DOHH2 (cell line): Measurements from ENCODE around the gene GAGE12C.
"Not testable (repeated sequence)": the region's sequence is repeated elsewhere in the genome, so short reads cannot be mapped to it uniquely, and the experiment has no call there.

Experiments used
- H3F3A ChIP-seq: fragments of 200-600 bp; sonication (generic), shearing (Covaris generic); 2 replicates; pipeline ENCODE4 v1.6.0; 2016; ENCODE audit warnings: antibody characterized with exemption, mild to moderate bottlenecking; ENCODE audit not compliant: control insufficient read depth, insufficient read depth
- H3K27ac ChIP-seq: fragments of 200-600 bp; sonication (generic); 2 replicates; pipeline ENCODE4 v1.5.1; 2014; ENCODE audit warnings: low read depth, mild to moderate bottlenecking, low read length, moderate library complexity
- H3K27me3 ChIP-seq: fragments of 200-600 bp; sonication (generic); 2 replicates; pipeline ENCODE4 v1.6.1; 2014; ENCODE audit warnings: mild to moderate bottlenecking, low read length, mixed read lengths; ENCODE audit not compliant: control insufficient read depth
- H3K36me3 ChIP-seq: fragments of 200-600 bp; sonication (generic); 2 replicates; pipeline ENCODE4 v1.6.1; 2014; ENCODE audit warnings: mild to moderate bottlenecking, low read length, moderate library complexity, mixed read lengths; ENCODE audit not compliant: control insufficient read depth
- H3K4me1 ChIP-seq: fragments of 200-600 bp; sonication (generic); 2 replicates; pipeline ENCODE4 v1.6.1; 2014; ENCODE audit warnings: mild to moderate bottlenecking, low read length, mixed read lengths; ENCODE audit not compliant: control insufficient read depth
- H3K4me2 ChIP-seq: fragments of 200-600 bp; sonication (generic); 2 replicates; pipeline ENCODE4 v1.6.0; 2014; ENCODE audit warnings: mild to moderate bottlenecking, low read length, moderate library complexity
- H3K4me3 ChIP-seq: fragments of 200-600 bp; sonication (generic); 2 replicates; pipeline ENCODE4 v1.5.1; 2014; ENCODE audit warnings: mild to moderate bottlenecking, low read length, mixed read lengths
- H3K79me2 ChIP-seq: fragments of 200-600 bp; sonication (generic); 2 replicates; pipeline ENCODE4 v1.6.1; 2014; ENCODE audit warnings: mild to moderate bottlenecking, low read length, mixed read lengths; ENCODE audit not compliant: control insufficient read depth
- H3K9me2 ChIP-seq: fragments of 200-600 bp; sonication (generic); replicated peaks from 2 replicates; pipeline ENCODE4 v1.6.1; 2014; ENCODE audit warnings: mild to moderate bottlenecking, low read length, mixed read lengths; ENCODE audit not compliant: control insufficient read depth
- H3K9me3 ChIP-seq: fragments of 200-600 bp; sonication (generic); 2 replicates; pipeline ENCODE4 v1.6.1; 2014; ENCODE audit warnings: antibody characterized with exemption, low read length, mixed read lengths; ENCODE audit not compliant: control insufficient read depth, insufficient read depth
- H4K20me1 ChIP-seq: fragments of 200-600 bp; sonication (generic); 2 replicates; pipeline ENCODE4 v1.6.0; 2014; ENCODE audit warnings: low read depth, mild to moderate bottlenecking, antibody characterized with exemption, low read length, moderate library complexity; ENCODE audit not compliant: control insufficient read depth, insufficient read depth

Gene GAGE12C, protein sequence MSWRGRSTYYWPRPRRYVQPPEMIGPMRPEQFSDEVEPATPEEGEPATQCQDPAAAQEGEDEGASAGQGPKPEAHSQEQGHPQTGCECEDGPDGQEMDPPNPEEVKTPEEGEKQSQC

DNA sequence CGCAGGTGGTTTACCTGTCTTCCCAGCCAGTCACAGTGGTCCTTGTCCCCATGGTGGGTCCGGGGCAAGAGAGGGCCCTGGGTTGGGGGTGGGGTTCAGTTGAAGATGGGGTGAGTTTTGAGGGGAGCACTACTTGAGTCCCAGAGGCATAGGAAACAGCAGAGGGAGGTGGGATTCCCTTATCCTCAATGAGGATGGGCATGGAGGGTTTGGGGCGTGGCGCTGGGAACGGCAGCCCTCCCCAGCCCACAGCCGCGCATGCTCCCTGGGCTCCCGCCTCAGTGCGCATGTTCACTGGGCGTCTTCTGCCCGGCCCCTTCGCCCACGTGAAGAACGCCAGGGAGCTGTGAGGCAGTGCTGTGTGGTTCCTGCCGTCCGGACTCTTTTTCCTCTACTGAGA is at the start of gene GAGE12C:
TSS of gene GAGE12C (plus strand) at position 301 of the 400 bp plus-strand sequence. CDS start 1,155 bp downstream, outside the sequence.
- not testable (repeated sequence) for H3K4me2 ChIP-seq, H3K27me3 ChIP-seq, H3K4me3 ChIP-seq, H3K27ac ChIP-seq, H3K4me1 ChIP-seq, H3K36me3 ChIP-seq, H3K79me2 ChIP-seq, H3K9me2 ChIP-seq, H3K9me3 ChIP-seq, H4K20me1 ChIP-seq, H3F3A ChIP-seq

DNA sequence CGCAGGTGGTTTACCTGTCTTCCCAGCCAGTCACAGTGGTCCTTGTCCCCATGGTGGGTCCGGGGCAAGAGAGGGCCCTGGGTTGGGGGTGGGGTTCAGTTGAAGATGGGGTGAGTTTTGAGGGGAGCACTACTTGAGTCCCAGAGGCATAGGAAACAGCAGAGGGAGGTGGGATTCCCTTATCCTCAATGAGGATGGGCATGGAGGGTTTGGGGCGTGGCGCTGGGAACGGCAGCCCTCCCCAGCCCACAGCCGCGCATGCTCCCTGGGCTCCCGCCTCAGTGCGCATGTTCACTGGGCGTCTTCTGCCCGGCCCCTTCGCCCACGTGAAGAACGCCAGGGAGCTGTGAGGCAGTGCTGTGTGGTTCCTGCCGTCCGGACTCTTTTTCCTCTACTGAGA is 9.5 kb downstream of the GAGE12C start, which contains the start of gene GAGE12D:
TSS of gene GAGE12D (plus strand) at position 301 of the 400 bp plus-strand sequence. CDS start 1,155 bp downstream, outside the sequence.
- not testable (repeated sequence) for H3K79me2 ChIP-seq, H3K9me2 ChIP-seq, H3K27ac ChIP-seq, H3F3A ChIP-seq, H3K9me3 ChIP-seq, H3K4me3 ChIP-seq, H4K20me1 ChIP-seq, H3K27me3 ChIP-seq, H3K36me3 ChIP-seq, H3K4me1 ChIP-seq, H3K4me2 ChIP-seq

DNA sequence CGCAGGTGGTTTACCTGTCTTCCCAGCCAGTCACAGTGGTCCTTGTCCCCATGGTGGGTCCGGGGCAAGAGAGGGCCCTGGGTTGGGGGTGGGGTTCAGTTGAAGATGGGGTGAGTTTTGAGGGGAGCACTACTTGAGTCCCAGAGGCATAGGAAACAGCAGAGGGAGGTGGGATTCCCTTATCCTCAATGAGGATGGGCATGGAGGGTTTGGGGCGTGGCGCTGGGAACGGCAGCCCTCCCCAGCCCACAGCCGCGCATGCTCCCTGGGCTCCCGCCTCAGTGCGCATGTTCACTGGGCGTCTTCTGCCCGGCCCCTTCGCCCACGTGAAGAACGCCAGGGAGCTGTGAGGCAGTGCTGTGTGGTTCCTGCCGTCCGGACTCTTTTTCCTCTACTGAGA is 19.0 kb downstream of the GAGE12C start, which contains the start of gene GAGE12E:
TSS of gene GAGE12E (plus strand) at position 301 of the 400 bp plus-strand sequence. CDS start 1,155 bp downstream, outside the sequence.
- not testable (repeated sequence) for H3K4me2 ChIP-seq, H3K27me3 ChIP-seq, H3K9me2 ChIP-seq, H3K27ac ChIP-seq, H3K9me3 ChIP-seq, H3K36me3 ChIP-seq, H4K20me1 ChIP-seq, H3K4me3 ChIP-seq, H3K4me1 ChIP-seq, H3K79me2 ChIP-seq, H3F3A ChIP-seq

DNA sequence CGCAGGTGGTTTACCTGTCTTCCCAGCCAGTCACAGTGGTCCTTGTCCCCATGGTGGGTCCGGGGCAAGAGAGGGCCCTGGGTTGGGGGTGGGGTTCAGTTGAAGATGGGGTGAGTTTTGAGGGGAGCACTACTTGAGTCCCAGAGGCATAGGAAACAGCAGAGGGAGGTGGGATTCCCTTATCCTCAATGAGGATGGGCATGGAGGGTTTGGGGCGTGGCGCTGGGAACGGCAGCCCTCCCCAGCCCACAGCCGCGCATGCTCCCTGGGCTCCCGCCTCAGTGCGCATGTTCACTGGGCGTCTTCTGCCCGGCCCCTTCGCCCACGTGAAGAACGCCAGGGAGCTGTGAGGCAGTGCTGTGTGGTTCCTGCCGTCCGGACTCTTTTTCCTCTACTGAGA is 28.6 kb downstream of the GAGE12C start, which contains the start of gene GAGE12F:
TSS of gene GAGE12F (plus strand) at position 301 of the 400 bp plus-strand sequence. CDS start 1,155 bp downstream, outside the sequence.
- not testable (repeated sequence) for H3K9me3 ChIP-seq, H3K4me3 ChIP-seq, H3K27ac ChIP-seq, H3K9me2 ChIP-seq, H3K79me2 ChIP-seq, H3K27me3 ChIP-seq, H3K4me2 ChIP-seq, H3F3A ChIP-seq, H3K4me1 ChIP-seq, H3K36me3 ChIP-seq, H4K20me1 ChIP-seq

DNA sequence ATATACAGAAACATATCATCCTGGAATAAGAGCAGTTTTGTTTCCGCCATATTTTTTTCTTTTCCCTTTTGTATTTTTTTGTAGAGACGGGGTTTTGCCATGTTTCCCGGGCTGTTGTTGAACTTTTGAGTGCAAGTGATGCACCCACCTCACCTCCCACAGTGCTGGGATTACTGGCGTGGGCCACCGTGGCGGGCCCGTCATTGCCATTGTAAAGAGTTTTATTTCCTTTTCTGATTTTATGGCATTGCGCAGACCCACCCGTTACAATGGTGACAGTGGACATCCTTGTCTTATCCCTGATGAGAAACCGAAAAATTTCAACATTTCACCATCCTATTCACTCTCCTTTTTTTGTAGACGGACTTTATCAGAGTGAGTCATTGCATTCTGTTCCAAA is 36.8 kb downstream of the GAGE12C start:
- not testable (repeated sequence) for H3K27ac ChIP-seq, H3K9me2 ChIP-seq, H3K4me3 ChIP-seq, H3K27me3 ChIP-seq, H4K20me1 ChIP-seq, H3K4me2 ChIP-seq, H3K36me3 ChIP-seq, H3K4me1 ChIP-seq, H3F3A ChIP-seq, H3K9me3 ChIP-seq, H3K79me2 ChIP-seq

DNA sequence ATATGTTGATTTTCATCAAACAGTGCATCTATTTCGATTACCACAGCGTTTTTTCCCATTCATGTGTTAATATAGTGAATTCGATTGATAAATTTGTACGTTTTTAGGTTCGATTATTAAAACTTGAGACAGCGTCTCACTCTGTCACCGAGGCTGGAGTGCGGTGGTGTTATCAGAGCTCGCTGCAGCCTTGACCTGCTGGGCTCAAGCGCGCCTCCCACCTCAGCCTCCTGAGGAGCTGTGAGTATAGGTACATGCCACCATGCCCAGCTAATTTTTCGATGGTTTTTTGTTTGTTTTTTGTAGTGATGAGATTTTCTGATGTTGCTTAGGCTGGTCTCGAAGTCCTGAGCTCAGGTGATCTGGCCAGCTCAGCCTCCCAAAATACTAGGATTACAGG is 37.2 kb downstream of the GAGE12C start:
- not testable (repeated sequence) for H3K4me3 ChIP-seq, H3K27me3 ChIP-seq, H3K9me3 ChIP-seq, H4K20me1 ChIP-seq, H3K9me2 ChIP-seq, H3F3A ChIP-seq, H3K4me1 ChIP-seq, H3K27ac ChIP-seq, H3K79me2 ChIP-seq, H3K4me2 ChIP-seq, H3K36me3 ChIP-seq

DNA sequence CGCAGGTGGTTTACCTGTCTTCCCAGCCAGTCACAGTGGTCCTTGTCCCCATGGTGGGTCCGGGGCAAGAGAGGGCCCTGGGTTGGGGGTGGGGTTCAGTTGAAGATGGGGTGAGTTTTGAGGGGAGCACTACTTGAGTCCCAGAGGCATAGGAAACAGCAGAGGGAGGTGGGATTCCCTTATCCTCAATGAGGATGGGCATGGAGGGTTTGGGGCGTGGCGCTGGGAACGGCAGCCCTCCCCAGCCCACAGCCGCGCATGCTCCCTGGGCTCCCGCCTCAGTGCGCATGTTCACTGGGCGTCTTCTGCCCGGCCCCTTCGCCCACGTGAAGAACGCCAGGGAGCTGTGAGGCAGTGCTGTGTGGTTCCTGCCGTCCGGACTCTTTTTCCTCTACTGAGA is 38.1 kb downstream of the GAGE12C start, which contains the start of gene GAGE12G:
TSS of gene GAGE12G (plus strand) at position 301 of the 400 bp plus-strand sequence. CDS start 1,155 bp downstream, outside the sequence.
- not testable (repeated sequence) for H3K27me3 ChIP-seq, H3K4me3 ChIP-seq, H3K36me3 ChIP-seq, H3K9me2 ChIP-seq, H3K79me2 ChIP-seq, H4K20me1 ChIP-seq, H3K9me3 ChIP-seq, H3K4me1 ChIP-seq, H3K27ac ChIP-seq, H3K4me2 ChIP-seq, H3F3A ChIP-seq

DNA sequence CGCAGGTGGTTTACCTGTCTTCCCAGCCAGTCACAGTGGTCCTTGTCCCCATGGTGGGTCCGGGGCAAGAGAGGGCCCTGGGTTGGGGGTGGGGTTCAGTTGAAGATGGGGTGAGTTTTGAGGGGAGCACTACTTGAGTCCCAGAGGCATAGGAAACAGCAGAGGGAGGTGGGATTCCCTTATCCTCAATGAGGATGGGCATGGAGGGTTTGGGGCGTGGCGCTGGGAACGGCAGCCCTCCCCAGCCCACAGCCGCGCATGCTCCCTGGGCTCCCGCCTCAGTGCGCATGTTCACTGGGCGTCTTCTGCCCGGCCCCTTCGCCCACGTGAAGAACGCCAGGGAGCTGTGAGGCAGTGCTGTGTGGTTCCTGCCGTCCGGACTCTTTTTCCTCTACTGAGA is 47.7 kb downstream of the GAGE12C start, which contains the start of gene GAGE12H:
TSS of gene GAGE12H (plus strand) at position 301 of the 400 bp plus-strand sequence. CDS start 1,155 bp downstream, outside the sequence.
- H3K4me3 ChIP-seq, H3K9me2 ChIP-seq, H3K4me1 ChIP-seq, H3K27me3 ChIP-seq, H3K36me3 ChIP-seq, H3K4me2 ChIP-seq, H3F3A ChIP-seq, H3K79me2 ChIP-seq, H4K20me1 ChIP-seq, H3K27ac ChIP-seq, H3K9me3 ChIP-seq: not testable (repeated sequence)
